Stimulated activated CD4-positive, alpha-beta T cell treated with anti-CD3 and anti-CD28 coated beads, Interleukin-2, amount 100 ng/mL, for 48 hours (primary cell): ENCODE results near the gene SCN4B.

Experiments
- DNase-seq, 2 donors: peaks; one replicate each; pipeline ENCODE4 v3.0.0-alpha.2; 2020

Gene SCN4B

DNA sequence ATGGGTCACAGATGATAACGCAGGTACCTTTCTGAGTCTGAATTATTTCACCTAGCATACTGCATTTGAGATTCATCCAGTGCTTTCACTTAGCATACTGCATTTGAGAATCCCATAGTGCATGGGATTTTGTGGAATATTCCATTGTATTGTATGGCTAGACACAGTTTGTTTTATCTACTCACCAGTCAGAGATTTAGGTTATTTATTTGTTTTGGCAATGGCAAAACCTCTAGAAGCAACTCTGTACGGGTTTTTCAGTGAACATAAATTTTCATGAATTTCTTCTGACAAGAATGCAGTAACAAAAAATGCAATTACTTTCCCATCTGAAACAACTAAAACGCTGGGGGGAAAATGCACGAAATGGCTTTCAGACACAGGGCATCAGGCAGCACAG lies 24.3 kb downstream of the SCN4B start:
- no peak for DNase-seq

DNA sequence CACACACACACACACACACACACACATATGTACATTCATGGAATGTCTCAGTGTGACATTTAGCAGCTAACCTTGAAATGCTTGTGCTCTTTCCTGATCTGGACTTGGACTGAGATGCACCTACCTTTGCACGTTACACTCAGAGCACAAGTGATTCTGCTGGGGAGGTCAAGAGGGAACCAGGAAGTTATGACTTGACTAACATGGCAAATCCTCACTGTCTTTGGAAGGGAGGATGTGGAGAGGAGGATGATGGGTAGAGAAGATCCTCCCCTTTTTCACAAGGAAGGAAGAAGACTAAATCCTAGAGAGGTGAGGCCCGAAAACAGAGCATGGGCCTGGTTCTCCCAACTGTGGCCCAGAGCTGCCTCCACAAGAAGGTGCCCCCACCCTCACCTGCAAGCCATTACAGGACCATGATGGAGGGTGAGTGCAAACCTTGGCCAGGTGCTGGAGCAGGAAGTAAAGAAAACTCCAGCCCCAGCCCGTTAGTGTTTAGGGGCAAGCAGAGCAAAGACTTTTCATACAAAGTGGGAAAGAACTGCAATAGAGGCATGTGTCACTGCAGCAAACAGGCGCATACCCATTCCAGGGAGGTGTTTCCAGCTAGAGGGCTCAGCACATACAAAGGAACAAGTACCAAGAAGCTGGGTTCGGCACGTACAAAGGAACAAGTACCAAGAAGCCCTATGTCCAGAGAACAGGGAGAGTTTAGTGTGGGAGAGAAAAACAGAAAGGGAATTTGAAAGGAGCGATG lies 26.4 kb downstream of the SCN4B start:
- no peak for DNase-seq

DNA sequence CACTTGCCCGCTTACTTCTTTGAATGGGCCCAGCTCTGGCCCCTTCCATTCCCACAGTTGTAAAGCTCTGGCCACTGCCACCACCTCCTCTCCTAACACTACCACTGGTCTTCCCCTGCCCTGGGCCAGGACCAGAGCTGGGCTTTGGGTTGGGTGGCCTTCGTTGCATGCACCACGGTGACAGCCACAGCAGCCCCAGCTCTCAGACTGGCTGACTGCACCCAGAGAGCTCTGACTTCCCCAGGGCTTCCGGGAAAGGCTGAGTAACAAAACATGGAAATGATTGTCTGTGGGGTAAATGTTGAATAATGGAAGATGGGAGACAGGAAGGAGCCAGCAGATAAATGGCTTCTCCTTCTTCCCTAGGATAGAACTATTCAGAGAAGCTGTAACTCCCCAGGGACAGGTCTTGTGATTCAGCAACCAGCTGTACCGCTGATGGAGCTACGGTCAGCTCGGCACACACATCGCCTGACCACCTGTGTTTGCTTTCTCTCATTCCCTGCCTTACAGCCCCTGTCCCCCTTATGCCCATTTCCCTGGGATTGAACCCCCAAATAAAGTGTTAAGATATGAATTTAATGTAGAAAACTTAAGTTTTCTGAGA lies 27.6 kb downstream of the SCN4B start:
- no peak for DNase-seq

DNA sequence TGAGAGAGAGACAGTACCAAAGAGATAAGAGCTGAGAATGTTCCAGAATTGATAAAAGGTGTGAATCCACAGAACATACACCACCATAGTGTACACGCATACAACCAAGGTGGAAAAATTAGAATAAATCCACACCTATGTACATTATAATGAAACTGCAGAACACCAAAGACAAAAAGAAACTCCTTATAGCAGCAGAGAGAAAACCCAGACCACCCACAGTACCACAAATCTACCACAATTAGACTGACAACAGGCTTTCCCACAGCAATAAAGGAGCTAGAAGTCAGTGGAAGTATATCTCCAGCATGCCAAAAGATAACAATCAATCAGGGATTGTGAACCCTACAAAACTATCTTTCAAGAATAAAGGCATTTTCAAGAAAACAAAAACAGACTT lies 31.8 kb downstream of the SCN4B start:
- no peak for DNase-seq

DNA sequence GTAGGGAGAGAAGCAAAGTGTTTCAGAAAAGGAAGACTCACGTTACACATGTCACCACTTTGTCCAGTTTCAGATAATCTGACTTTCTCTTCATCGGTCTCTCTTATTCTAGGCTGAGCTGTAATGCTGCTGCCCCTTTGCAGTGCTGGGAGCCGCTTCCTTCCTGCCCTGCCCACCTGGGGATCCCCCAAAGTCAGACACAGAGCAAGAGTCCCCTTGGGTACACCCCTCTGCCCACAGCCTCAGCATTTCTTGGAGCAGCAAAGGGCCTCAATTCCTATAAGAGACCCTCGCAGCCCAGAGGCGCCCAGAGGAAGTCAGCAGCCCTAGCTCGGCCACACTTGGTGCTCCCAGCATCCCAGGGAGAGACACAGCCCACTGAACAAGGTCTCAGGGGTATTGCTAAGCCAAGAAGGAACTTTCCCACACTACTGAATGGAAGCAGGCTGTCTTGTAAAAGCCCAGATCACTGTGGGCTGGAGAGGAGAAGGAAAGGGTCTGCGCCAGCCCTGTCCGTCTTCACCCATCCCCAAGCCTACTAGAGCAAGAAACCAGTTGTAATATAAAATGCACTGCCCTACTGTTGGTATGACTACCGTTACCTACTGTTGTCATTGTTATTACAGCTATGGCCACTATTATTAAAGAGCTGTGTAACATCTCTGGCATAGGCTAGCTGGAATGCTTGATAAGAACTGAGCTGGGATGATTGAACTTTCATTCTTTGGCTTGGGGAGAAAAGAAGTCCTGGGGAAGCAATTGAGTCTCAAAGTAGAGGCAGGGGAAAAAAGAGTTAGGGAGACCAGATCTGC lies 34.6 kb downstream of the SCN4B start:
- no peak for DNase-seq

DNA sequence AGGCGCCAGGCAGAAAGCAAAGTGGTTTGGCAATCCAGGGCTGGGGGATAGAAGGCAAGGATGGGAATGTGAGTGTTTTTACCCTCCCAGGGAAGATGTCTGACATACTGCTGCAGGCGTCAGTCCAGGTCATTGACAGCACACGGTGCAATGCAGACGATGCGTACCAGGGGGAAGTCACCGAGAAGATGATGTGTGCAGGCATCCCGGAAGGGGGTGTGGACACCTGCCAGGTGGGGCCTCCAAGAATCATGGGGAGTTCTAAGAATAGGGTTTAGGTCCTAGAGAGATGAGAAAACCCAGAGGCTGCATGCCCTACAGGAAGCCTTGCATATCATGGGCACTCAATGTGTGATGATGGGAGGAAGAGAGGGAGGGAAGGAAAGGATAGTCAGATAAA lies 37.6 kb downstream of the SCN4B start:
- no peak for DNase-seq

DNA sequence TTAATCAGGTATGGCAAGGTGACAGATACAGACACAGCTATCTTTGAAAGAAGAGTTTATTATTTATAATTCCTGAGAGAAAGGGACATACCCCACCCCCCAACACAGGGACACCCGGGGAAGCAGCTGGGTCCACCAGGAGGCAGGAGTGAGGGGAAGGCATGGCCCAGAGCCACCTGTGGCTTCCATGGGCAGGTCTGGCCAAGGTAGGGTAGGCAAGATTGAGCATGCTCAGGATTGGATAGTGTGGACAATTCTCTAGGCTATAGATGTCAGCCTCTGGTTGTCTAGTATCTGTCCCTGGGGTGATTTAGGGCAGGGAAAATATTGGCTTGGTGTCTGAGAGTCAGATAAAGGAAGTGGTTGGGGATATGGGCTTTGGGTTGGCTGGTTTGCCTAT lies 38.4 kb downstream of the SCN4B start:
- no peak for DNase-seq

DNA sequence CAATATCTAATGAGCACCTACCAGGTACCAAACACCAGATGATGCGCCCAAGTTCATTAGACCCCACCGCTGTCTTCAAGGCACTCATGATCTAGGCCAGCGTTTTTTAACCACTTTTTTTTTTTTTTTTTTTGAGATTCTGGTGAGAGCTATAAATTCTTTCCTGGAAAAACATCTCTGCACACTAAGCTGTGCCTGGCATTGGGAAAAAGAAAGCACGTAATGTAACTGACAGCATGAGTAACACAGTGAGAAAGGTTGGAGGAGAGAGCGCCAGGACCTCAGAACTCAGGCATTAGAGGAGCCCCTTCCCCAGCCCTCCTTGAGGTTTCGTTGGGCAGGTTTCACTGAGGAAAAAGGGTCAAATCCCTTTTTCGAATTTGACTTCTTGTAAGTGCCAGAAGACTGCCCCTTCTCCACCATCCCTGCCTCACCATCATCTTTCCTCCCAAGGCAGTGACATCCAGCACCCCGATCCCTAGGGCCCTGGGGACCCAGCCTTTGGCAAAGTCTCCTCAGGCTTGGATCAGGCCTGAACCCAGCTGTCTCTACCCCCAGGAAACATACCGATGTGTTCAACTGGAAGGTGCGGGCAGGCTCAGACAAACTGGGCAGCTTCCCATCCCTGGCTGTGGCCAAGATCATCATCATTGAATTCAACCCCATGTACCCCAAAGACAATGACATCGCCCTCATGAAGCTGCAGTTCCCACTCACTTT lies 39.8 kb downstream of the SCN4B start:
- DNase-seq: no peak

DNA sequence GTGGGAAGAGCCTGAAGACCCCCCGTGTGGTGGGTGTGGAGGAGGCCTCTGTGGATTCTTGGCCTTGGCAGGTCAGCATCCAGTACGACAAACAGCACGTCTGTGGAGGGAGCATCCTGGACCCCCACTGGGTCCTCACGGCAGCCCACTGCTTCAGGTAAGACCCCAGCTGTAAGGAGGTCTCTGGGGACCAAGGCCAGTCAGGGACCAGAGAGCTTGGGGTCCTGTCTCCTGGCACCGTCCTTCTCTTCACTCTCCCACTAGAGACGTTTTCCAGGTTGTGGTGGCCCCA lies 40.9 kb downstream of the SCN4B start:
- DNase-seq: no peak

DNA sequence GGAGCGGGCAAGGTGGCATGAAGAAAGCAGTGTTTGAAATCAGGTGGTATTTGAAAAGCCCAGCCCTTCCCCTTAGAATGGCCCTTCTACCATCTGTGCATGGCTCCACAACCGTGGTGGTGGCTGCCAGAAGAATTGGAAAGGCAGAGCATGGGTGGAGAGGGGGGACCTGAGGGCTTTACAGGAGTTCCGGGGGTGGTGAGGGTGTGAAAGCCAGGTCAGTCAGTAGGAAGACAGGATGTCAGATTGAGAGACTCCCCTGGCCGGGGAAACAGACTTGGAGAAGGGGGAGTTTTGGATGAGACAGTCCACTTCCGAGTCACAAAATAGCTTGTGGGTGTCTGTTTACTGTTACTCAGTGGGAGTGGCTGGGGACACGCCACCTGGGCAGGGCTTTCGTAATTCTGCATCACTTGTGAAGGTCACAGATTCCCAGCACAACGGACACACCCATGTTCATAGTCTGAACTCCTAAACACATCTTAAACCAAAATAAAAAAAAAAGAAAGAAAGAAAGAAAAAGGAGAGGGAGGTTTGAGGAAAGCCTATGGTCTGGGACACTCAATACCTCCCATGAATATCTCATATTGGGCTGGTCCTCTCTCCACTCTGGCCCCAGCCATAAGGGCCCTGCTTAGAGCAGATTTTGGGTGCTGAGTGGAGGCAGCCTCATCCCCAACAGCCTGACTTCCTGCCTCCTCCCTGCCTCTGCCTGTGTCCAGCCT lies 41.4 kb downstream of the SCN4B start:
- no peak for DNase-seq

DNA sequence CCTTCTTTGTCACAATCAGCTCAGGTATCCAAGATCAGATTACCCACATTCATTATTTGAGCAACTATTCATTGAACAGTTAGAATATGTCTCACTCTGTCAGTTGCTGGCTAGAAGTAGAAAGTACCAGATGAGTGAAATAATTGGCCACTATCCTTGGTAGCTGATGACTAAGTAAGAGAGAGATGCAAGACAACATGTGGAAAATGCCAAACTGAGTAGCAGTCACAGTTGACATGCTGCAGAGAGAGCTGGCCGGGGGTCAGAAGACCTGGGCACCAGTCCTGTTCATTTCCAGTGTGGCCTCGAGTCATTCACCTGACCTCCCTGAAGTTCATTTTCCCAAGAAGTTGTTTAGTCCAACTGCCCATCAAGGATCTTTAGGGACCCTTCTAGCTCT lies 43.4 kb downstream of the SCN4B start:
- no peak for DNase-seq

DNA sequence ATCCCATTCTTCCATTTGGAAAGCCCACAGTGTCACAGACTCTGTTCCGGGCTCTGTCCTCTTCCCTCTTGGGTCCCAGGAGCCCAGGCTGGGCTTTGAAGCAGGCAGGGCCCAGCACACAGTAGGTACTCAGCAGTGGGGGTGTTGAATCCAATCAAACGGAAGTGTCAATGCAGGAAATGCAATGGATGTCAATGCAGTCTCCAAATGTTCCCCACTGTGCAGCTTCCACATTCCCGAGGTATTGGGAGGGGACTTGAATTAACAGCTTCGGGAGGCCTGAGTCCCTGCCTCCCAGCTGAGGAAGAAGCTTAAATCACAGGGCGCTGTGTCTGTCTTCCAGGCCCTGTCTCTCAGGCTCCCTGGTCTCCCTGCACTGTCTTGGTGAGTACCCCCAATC lies 44.1 kb downstream of the SCN4B start:
- no peak for DNase-seq

DNA sequence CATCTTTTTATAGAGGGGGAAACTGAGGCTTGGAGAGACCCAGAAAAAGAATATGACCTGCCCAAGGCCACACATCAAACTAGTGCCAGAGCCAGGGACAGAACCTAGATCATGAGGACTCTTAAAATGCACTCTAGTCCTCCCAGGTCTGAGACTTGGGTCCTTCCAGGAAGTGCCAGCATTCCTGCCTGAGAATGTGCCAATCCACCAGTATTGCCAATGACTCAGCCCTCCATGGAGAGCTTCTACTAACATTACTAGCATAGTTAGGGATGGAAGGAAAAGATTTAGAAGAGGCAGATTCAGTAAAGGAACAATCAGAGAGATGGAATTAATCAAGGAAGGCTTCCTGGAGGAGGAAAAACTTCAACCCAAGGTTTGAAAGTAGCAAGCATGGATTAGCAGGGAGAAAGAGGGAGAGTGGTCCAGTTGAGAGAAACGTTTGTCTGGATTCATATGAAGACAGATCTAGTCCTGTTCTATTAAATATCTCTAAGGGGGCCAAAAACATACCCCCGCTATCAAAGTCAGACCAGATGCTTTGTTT lies 45.8 kb downstream of the SCN4B start:
- no peak for DNase-seq

DNA sequence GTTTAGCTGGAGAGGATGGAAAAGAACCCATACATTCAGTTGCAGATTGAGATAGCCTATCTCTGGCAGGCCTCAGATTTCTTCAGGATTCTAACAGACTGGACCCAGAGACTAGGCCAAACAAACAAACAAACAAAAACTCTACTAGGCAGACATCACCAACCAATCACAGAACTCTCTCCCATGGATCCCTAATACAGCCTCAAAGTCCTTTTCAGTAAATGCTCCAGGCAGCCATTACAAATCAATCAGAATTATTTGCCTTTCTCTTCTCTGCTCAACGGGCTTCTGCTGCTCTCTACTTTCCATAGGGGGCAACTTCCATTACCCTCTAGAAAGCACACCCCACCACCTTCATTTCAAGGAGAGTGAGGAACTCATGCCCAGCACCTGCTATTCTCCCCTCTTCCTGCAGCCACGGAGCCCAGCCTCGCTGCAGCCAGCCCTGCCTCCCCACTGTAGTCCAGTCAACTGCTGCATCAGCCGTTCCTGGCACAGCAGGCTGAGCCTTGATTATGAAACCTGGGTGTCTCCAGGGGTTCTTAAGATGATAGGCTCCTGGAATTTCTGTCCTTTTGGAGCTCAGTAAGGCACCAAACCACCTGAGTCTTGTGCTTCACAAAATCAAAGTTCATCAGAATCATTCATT lies 46.8 kb downstream of the SCN4B start:
- no peak for DNase-seq

DNA sequence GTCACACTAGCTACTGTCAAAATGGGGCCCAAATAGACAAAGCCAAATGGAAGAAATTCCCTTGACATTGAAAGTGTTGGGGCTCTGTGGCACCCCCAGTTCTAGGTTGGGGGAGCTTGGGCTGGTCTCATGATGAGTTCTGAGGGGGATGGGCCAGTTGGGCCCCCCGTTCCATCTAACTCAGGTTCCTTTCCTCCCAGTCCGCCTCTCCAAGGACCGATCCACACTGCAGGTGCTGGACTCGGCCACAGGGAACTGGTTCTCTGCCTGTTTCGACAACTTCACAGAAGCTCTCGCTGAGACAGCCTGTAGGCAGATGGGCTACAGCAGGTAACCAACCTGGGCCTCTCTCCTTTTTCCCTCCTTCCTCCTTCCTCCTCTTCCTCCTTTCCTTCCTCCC lies 48.1 kb downstream of the SCN4B start:
- no peak for DNase-seq

DNA sequence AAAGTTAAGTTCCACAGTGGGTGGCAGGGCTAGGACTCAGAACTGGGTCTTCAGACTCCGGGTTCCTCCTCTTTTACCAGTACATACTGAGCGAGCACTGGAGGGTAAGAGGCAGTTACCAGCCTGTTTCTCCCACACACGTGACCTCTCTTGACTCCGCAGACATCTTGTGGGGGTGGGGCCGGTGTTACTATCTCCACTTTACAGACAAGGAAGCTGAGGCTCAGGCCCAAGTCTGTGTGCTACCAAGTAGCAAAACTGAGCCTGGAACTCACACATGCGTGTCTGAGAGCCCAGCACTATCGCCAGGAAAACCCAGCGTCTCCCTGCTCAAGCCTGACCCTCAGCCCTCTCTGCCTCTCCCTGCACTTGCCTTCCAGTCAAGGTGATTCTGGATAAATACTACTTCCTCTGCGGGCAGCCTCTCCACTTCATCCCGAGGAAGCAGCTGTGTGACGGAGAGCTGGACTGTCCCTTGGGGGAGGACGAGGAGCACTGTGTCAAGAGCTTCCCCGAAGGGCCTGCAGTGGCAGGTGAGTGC lies 49.8 kb downstream of the SCN4B start:
- no peak for DNase-seq

DNA sequence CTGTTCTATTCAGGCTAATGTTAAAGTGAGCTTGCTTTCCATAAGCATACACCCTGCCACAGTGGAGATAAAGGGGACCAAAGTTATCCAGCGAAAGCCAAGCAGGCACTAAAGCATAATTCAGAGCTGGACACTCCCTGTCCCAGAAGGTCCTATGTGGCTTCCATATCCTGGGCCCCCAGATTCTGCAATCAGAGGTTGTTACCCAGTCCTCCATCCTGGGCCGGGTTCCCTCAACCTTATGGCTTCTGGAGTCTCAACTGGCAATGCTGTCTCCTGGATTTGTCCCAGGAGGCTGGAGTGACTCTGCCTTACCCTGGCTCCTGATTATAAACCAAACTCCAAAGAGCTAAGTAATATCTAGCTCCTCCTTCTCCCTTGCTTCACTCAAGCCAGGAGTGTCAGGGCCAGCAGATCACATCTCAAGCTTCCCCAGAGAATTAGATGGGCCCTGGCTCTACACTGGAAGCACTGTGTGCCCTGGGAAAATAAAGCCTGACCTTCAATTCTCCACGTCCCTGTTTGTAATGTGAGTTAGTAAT lies 51.9 kb downstream of the SCN4B start:
- DNase-seq: no peak

DNA sequence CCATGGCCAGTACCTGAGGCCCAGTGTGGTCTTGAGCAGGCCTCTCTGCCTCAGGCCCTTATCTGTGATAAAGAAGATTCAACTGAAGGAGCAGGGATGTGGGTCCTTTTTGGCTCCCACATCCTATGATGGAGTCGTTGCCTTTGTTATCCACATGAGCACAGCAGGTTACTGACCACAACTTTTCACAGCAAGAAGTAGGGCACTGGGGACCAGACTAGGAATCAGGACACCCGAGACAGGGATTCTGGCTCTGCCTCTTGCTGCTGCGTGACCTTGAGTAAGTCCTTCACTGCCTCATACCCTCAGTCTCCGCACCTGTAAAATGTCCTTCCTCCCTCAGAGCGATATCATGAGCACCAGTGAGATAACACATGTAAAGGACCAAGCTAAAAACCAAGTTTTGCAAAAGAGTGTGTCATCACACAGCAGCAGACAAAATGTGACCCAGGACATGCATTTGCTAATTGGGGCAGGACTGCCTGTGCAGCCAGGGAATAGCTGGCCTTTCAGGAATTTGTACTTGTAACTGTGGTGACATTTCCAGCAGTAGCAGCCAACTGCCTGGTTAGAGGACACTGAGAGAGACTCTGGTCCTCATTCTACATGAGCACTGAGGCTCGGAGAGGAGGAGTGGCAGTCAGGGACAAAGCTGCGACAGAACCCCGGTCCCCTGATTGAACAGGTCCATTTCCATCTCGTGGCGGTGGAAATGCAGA lies 52.6 kb downstream of the SCN4B start:
- DNase-seq: no peak

DNA sequence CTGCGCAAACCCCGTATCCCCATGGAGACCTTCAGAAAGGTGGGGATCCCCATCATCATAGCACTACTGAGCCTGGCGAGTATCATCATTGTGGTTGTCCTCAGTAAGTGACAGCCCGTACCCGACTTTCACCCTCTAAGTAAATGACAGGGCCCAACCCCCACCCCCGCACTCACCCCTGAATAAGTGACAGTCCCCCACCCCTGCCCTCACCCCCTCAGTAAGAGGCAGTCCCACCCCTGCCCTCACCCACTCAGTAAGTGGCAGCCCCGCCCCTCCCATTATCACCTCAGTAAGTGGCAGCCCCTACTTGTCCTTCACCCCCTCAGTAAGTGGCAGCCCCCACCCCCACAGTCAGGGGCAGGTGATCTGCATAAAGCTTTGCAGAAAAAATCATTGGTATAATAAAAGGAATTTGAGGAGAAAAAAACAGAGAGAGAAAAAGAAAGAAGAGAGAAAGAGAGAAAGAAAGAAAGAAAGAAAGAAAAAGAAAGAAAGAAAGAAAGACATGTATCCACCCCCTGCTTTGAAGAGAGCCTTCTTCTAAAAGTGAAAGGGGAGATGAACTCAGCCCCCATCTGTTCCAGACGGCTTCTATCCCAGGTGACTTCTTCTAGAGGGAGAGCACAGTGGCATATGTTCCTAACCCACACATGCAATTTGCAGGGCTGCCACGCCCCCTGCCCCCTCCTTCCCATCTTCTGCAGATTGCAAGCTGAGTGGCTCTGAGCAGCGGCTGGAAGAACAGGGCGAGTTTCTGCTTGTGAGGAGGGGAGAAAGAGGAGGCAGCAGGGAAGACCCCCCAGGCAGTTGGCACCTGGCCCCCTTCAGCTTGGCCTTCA lies 53.4 kb downstream of the SCN4B start:
- DNase-seq: no peak

DNA sequence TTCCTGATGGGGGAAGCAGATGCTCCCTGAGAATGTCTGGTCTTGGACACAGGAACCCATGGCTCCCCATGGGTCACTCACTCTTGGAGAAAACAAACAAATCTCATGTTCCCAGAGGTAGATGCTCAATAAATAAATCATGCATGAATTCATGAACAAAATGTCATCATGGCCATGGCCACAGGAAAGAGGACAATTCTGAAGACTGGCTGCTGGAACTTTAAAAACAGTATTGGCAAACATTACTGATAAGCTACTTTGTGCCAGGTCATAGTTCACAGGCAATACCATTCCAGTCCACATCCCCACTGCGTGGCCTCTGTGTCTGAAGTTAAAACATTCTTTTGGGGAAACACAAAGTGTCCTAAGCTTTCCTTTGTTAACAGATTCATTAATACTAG lies 56.7 kb downstream of the SCN4B start:
- no peak for DNase-seq
